ENCODE results near the gene PEX26. TPM values are rescaled to one million over a fixed set of nuclear protein-coding genes. Genes with fewer than 3 reads are reported as not detected.

The PEX26 gene
- total and polyA plus RNA-seq, 2 of the 13 experiments (the other 11 are each of a cell fraction or from before 2014, with no cell fraction given) = 10.6 to 25.1 TPM

DNA sequence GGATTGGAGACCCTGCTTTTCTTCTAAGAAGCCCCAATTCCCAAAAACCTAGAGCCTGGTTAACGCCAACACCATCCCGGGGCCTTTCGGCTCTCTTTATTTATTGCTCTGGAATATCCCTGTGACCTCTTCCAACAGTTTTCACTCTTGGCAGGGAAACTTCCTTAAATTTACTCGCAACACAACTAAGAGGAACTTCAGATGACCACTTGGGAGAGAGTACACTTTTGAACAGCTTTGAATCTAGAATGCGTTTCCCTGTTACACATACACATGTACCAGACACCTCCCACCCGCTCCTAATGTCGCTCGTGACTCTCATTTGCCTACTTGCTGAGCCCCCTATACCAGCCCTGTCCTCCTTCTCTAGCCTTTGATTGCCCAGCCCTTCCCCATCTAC is 52.2 kb downstream of the PEX26 start:
- peaks cover 2 to 6% of the 10 kb centered on the region in 2 experiments; a peak in 3 of 5 replicates for H3K36me3 ChIP-seq (replicated peaks in 1 of 2; ENCODE audit: control insufficient read depth in 1 of 2, insufficient read depth in 2 of 2, low read length in 2 of 2)
- H3K4me1 ChIP-seq (ENCODE audit: insufficient read depth, low read length) = no peaks in the 10 kb centered on the region
- no peak for DNase-seq (ENCODE audit: low spot score)
- no peaks in the 10 kb centered on the region for H4K20me1 ChIP-seq (ENCODE audit: insufficient read depth, low read length)
- H2AFZ ChIP-seq (ENCODE audit: low read length) = no peak overlapping the region
- 98% methylated on average over 8 of the region's 8 CpGs for WGBS (ENCODE audit: low lambda C conversion rate)
- H3K9me3 ChIP-seq (ENCODE audit: low read length) = no peaks in the 10 kb centered on the region
- H3K79me2 ChIP-seq (ENCODE audit: insufficient read depth, low read length) = no peaks in the 10 kb centered on the region
- no peak for ATAC-seq
- no peak overlapping the region for H3K4me2 ChIP-seq (ENCODE audit: low read depth, low read length)
- H3K9ac ChIP-seq (ENCODE audit: insufficient read depth, low read depth, low read length) = no peak overlapping the region
- H3K27ac ChIP-seq (ENCODE audit: extremely low read length, insufficient read depth, low read length) = no peak overlapping the region
- no TSS peak for BruUV-seq (replicated peaks)
- TF ChIP-seq, protein P1, sequence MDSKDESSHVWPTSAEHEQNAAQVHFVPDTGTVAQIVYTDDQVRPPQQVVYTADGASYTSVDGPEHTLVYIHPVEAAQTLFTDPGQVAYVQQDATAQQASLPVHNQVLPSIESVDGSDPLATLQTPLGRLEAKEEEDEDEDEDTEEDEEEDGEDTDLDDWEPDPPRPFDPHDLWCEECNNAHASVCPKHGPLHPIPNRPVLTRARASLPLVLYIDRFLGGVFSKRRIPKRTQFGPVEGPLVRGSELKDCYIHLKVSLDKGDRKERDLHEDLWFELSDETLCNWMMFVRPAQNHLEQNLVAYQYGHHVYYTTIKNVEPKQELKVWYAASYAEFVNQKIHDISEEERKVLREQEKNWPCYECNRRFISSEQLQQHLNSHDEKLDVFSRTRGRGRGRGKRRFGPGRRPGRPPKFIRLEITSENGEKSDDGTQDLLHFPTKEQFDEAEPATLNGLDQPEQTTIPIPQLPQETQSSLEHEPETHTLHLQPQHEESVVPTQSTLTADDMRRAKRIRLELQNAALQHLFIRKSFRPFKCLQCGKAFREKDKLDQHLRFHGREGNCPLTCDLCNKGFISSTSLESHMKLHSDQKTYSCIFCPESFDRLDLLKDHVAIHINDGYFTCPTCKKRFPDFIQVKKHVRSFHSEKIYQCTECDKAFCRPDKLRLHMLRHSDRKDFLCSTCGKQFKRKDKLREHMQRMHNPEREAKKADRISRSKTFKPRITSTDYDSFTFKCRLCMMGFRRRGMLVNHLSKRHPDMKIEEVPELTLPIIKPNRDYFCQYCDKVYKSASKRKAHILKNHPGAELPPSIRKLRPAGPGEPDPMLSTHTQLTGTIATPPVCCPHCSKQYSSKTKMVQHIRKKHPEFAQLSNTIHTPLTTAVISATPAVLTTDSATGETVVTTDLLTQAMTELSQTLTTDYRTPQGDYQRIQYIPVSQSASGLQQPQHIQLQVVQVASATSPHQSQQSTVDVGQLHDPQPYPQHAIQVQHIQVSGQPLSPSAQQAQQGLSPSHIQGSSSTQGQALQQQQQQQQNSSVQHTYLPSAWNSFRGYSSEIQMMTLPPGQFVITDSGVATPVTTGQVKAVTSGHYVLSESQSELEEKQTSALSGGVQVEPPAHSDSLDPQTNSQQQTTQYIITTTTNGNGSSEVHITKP (CRISPR knock-in tag; IDR thresholded peaks at IDR 0.05; ENCODE audit: low read depth) = no peak
- H3K4me3 ChIP-seq (replicated peaks in 1 of 3; ENCODE audit: insufficient read depth in 1 of 3, low read depth in 2 of 3, low read length in 3 of 3) = no peak overlapping the region
- ChIA-PET CTCF (ENCODE audit: low intra/inter-chr PET ratio, low total read pairs) (no interaction called here), POLR2A (no interaction called here)
- intact Hi-C loops (cut with micrococcal nuclease; ENCODE audit: unreplicated experiment) = no loop called here
- H3K27me3 ChIP-seq (ENCODE audit: control insufficient read depth in 1 of 2, insufficient read depth in 2 of 2, low read length in 2 of 2) = no peaks in the 10 kb centered on the region
- FAIRE-seq = no peak
- in situ Hi-C loops (cut with HindIII; ENCODE audit: extremely low pct_ligation_motif_present, low pct_unique_long_range_greater_than_20kb) = no loop called here

DNA sequence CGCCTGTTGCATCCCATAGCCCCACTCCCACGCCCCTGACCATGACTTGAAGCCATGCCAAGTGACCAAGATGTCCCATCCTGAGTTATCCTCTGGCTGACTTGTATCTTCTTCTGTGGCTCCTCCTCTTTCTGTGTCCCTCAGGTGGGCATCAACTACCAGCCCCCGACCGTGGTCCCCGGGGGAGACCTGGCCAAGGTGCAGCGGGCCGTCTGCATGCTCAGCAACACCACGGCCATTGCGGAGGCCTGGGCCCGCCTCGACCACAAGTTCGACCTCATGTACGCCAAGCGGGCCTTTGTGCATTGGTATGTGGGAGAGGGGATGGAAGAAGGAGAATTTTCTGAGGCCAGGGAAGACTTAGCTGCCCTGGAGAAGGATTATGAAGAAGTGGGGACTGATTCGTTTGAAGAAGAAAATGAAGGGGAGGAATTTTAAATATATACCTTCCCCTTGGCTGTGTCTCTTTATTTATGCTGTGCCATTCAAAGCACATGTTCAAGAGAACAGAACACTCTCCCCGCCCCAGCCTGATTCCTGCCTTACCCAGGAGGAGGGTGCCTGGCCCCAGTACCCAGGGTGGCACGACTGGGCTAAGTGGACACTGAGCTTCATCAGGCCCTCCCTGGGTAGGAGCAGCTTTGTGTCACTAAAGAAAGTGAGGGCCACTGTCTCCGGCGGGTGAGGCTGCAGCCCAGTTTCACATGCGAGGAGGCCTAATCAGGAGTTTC is 53.1 kb downstream of the PEX26 start:
- no peak overlapping the region for H3K4me2 ChIP-seq (ENCODE audit: low read depth, low read length)
- H3K4me3 ChIP-seq (replicated peaks in 1 of 3; ENCODE audit: insufficient read depth in 1 of 3, low read depth in 2 of 3, low read length in 3 of 3) = no peak overlapping the region
- intact Hi-C loops (cut with micrococcal nuclease; ENCODE audit: unreplicated experiment) (no loop called here), in situ Hi-C loops (cut with HindIII; ENCODE audit: extremely low pct_ligation_motif_present, low pct_unique_long_range_greater_than_20kb) (no loop called here)
- BruUV-seq (replicated peaks) = no TSS peak
- no peak overlapping the region for H3K27ac ChIP-seq (ENCODE audit: extremely low read length, insufficient read depth, low read length)
- no peak for FAIRE-seq
- peaks cover 2 to 6% of the 10 kb centered on the region in 2 experiments; a peak in 3 of 5 replicates for H3K36me3 ChIP-seq (replicated peaks in 1 of 2; ENCODE audit: control insufficient read depth in 1 of 2, insufficient read depth in 2 of 2, low read length in 2 of 2)
- 95% methylated on average over 20 of the region's 20 CpGs for WGBS (ENCODE audit: low lambda C conversion rate)
- no peaks in the 10 kb centered on the region for H4K20me1 ChIP-seq (ENCODE audit: insufficient read depth, low read length)
- H3K79me2 ChIP-seq (ENCODE audit: insufficient read depth, low read length) = no peaks in the 10 kb centered on the region
- no peaks in the 10 kb centered on the region for H3K27me3 ChIP-seq (ENCODE audit: control insufficient read depth in 1 of 2, insufficient read depth in 2 of 2, low read length in 2 of 2)
- CTCF ChIA-PET (ENCODE audit: low intra/inter-chr PET ratio, low total read pairs) = no interaction called here
- no peak for DNase-seq (ENCODE audit: low spot score)
- no peak overlapping the region for H3K9ac ChIP-seq (ENCODE audit: insufficient read depth, low read depth, low read length)
- H2AFZ ChIP-seq (ENCODE audit: low read length) = no peak overlapping the region
- H3K4me1 ChIP-seq (ENCODE audit: insufficient read depth, low read length) = no peaks in the 10 kb centered on the region
- POLR2A ChIA-PET = no interaction called here
- TF ChIP-seq AGO2 (optimal IDR thresholded peaks at IDR 0.05; ENCODE audit: low read depth, low read length) (peak; percentile 34), ZFAT (CRISPR knock-in tag; conservative IDR thresholded peaks at IDR 0.05) (no peak)
- H3K9me3 ChIP-seq (ENCODE audit: low read length) = no peaks in the 10 kb centered on the region
- no peak for ATAC-seq
